HG03354 (cell line): ENCODE results near the gene GLRX3.
"Not testable (repeated sequence)": the region's sequence is repeated elsewhere in the genome, so short reads cannot be mapped to it uniquely, and the experiment has no call there.

Experiments
- ATAC-seq: cut with Tn5 transposase; IDR thresholded peaks from one replicate; pipeline ENCODE4 v1.9.1; 2021; ENCODE audit warnings: mild to moderate bottlenecking; ENCODE audit not compliant: unreplicated experiment, poor library complexity, severe bottlenecking

GLRX3 gene

GRCh38 chr10:130202150-130202549, 66.0 kb downstream of the GLRX3 start:
- not testable (repeated sequence) for ATAC-seq

- peak; percentile 85 for ATAC-seq
Measured at GRCh38 chr10:130202984-130203621, 66.9 kb downstream of the GLRX3 start.

- ATAC-seq, result no peak
Measured at GRCh38 chr10:130203626-130204025, 67.4 kb downstream of the GLRX3 start.

DNA sequence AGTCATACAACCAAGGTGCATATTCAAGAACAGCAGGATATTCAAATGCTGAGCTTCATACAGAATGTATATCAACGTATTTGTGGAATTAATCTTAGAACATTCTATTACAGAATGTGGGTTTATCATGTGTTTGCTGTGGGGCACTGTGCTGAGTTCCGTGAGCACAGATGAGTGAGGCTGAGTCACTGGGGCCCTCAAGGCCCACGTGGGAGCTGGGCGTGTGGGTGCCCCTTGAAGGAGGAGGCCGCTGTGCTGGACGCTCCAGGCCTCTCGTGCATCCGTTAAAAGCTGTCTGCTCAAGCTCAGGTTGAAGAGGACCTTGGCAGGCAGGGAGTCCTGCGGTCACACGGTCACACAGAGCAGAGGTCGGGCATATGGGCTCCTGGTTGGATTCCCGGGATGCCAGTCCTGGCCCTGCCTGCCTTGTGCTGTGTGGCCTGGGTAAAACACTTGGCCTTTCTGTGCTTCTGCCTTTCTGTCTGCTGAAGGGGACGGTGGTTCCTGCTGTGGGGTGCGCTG, 70.1 kb downstream of the GLRX3 start:
- ATAC-seq, result no peak

- no peak for ATAC-seq
Measured at GRCh38 chr10:130207205-130207604, 71.0 kb downstream of the GLRX3 start.

- no peak for ATAC-seq
Measured at GRCh38 chr10:130208807-130209206, 72.6 kb downstream of the GLRX3 start.

GRCh38 chr10:130212746-130213145, 76.6 kb downstream of the GLRX3 start:
- ATAC-seq, result no peak

GRCh38 chr10:130213286-130214080, 77.3 kb downstream of the GLRX3 start:
- ATAC-seq, result no peak

- ATAC-seq, result no peak
Measured at GRCh38 chr10:130214431-130214830, 78.2 kb downstream of the GLRX3 start.

- ATAC-seq, result no peak
Measured at GRCh38 chr10:130215151-130215930, 79.2 kb downstream of the GLRX3 start.

DNA sequence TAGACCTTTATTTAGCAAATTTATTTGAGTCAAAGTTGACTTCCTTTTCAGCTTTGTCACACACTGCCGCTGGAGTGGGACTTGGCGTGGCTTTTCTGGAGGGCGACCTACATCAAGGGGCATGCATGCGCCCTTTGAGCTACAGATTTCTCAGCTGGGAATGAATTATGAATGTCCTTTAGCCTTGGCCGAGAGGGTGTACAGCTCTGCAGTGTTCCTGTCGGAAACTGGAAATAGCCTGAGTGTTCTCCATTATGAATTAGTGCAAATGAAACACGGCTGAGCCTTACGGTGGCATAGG, 79.7 kb downstream of the GLRX3 start:
- ATAC-seq, result no peak

- ATAC-seq, result no peak
Measured at GRCh38 chr10:130218181-130218641, 82.0 kb downstream of the GLRX3 start.

DNA sequence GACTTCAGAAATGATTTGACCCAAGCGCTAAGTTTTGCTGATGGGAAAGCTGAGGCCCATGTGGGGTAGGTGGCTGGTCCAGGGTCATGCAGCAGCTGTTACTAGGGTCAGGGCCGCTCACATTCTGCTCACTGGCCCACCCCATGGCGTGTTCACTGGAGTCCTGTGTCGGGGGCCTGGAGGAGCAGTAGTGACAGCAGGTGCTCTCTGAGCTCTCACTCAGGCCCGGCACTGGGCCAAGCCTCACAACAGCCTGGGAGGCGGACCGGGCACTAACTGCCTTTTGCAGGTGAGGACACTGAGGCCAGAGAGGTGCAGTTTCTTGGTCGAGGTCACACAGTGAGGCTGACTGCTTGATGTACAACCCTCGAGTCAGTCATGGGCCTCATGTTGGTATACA, 82.7 kb downstream of the GLRX3 start:
- ATAC-seq, result no peak

DNA sequence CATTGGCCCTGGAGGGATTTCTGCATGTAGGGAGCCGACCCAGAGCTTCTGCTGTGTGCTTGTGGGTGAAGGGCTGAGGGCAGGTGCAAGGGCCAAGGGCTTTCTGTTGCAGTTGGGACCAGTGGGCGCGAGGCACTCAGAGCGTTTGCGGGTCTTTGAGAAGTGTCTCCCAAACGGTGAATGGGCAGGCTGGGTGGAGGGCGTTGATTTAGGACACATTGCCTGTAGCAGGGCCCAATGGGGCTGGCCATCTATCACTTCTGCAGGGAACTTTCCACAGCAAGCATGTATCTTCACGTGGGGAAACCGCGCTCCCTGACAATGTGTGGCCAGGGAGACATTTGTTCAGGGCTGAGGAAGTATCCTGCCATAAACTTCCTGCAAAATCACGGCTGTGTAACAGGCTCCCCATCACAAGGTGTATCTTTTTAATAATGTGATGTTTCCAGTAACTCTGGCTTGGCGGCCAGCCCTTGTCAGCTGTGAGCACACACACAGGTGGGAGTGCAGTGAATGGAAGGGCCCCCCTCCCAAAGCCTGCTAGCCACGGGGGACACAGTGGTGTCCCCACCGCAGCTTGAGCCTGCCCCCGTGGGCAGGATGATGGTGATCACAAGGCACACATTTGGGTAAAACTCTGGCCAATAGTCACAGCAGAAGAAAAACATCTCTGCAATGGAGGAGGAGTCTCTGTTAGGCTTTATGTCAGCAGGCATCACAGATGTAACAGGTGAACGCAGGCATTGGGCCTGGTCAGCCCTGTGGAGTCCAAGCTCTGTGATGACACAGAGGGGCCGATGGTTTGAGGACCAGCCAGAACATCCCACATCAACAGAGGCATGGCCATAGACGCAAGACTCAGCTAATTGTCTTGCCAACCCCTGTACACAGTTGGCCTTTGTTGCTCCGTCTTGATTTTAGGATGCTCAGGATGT, 84.3 kb downstream of the GLRX3 start:
- no peak for ATAC-seq

GRCh38 chr10:130221456-130222375, 85.5 kb downstream of the GLRX3 start:
- ATAC-seq, result no peak

GRCh38 chr10:130222381-130222780, 86.2 kb downstream of the GLRX3 start:
- ATAC-seq, result no peak

GRCh38 chr10:130224228-130224627, 88.0 kb downstream of the GLRX3 start:
- ATAC-seq, result no peak

DNA sequence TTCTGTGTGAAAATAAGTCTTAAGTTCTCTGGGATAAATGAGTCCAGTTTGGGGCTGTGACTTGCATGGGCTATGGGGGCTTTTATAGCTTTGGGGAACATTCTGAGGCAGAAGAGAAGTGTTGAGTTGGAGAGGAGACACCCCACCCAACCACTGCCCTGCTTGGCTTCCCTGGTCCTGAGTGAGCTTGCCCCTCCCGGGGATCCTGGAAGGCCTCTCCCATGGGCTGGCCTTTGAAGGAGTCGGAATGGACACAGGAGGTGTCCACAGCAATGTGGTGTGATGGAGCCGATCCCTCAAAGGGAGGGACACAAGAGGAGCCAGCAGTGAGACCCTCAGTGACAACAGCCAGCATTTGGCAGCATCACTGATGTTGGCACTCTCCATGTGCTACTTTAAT, 89.8 kb downstream of the GLRX3 start:
- ATAC-seq, result no peak
